HG03460 (cell line): ENCODE data around the gene TCAP.
"Not testable (repeated sequence)": the region's sequence is repeated elsewhere in the genome, so short reads cannot be mapped to it uniquely, and the experiment has no call there.

Source experiments
- ATAC-seq: cut with Tn5 transposase; IDR thresholded peaks from one replicate; pipeline ENCODE4 v1.9.1; 2021; ENCODE audit not compliant: unreplicated experiment

Gene TCAP

DNA sequence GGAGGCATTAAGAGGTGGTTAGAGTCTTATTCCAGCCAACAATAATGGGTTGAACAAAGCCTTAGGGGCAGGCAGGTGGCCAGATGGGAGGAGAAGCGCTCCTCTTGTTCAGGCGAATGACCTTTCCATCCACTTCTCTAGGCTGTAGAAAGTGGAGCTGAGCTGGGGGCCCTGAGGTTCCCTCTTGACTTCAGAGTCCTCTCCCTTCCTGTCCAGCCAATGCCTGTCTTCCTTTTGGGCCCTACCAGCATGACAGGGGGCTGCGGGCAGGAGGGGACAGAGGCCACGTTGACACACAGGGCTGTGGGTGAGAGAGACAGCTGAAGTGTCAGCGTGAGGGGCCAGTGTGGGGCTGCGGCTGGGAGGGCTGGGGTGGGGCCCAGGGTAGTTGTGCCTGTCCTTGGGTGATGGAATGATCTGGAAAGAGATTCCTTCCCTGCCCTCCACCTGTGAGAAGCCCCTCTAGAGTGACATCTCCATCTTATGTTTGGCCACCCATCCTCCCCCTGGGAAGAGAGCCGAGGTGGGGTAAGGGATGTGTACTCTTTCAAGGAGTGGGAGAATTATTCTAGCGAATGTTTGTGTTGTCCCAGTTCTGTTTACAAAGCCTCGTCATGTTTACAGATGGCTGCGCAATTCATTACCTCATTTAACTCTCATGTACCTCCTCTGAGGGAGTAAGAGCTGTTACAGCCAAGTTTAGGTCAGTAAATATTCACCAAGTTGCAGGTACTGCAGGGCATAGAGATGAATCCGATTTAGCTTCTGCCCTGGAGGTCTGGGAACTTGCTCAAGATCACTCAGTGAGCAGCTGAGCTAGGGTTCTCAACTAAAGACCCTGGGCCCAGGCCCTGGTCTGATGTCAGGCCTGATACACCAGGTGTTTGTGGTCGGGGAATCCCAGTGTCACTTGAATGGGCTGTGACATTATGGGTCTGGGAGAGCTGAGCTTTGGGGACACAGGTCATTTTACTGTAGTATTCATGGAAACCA lies 38.0 kb downstream of the TCAP start:
- no peak for ATAC-seq

DNA sequence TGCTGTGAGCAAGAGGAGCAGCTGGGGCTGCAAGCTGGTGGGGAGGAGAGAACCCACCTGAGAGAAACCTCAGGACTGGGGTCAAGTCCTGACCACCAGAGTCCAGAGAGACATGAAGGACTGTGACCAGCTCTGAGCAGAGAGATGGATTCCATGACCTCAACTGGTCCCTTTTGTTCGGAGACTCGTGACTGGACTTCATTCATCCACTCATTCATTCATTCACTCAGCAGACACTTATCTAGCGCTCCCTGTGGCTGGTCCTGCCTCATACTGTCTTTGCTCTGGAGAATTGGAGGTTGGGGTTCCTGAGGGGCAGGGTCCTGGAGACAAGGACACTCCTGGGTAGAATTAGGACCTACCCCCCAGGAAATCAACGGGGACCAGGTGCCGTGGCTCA lies 38.8 kb downstream of the TCAP start:
- ATAC-seq = no peak

DNA sequence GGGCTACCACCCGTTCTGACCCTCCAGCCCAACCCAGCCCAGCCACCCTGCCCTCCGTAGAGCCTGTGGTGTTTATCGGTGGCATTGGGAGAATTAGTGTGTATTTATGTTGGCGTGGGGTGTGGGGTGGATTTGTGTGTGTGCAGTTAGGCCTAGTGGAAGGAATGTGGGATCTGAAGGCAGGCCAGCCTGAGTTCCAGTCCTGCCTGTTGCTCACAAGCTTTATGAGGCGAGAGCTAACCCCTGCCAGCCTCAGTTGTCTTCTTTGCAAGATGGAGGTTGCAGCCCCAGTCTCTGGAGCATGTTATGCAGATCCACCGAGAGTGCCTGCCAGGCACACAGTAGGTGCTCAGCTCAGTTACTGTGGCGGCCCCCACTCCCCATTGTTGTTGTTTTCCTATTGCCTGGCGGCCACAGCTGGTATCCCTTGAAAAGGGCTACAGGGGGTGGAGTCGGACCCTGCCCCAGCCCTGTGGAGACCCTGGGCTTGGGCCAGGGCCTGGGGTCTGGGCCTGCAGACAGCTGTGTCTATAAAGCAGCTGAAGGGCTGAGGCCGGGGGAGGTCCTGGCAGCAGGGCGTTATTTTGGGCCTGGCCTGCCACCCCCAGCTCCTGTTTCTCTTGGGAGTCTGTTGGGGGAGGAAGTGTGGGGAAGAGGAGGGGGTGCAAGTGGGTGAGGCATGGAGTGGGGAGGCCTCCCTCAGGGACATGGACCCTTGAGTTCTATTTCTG lies 39.8 kb downstream of the TCAP start:
- no peak for ATAC-seq

DNA sequence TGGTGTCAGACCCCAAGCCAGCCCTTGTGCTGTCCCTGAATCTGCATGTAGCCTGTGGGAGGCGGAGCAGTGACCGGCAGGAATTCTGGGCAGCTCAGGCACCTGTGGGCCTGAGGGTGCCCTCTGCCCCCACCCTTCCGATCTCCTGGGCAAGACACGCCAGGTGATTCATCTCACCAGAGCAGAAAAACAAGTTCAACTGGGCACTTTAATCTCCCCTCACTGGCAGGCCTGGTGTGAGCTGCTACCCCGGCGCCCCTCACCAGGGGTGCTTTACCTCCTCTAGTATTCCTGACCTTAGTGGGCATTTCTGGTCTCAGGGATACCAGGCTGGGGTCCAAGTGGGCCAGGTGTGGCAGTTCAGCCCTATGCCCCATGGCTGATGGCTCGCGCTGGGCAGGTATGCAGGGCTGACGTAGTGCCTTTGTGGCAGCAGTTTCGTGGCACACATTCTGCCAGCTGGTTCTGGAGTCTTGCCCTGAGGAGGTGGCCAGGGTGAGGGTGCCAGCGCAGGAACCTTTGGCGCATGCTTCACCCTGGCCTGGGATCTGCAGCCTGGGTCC lies 40.7 kb downstream of the TCAP start:
- ATAC-seq = no peak

DNA sequence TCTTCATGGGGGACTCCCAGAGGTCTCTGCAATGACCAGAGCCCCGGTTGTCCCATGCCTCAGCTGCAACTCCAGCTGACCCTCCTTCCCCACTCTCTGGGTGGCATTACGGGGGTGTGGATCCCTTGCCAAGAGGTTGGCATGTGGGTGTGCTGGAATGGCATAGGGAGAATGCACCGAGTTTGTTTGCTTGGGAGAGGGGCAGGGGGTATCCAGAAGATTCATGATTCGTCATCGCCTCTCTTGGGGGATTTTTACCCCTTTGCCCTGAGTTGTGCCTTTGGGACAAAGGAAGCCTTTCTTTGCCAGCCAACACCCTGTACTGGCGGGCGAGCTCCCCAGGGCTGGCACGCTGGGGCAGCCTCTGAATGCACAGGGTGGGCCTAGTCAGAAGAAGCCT lies 41.2 kb downstream of the TCAP start:
- ATAC-seq = no peak

DNA sequence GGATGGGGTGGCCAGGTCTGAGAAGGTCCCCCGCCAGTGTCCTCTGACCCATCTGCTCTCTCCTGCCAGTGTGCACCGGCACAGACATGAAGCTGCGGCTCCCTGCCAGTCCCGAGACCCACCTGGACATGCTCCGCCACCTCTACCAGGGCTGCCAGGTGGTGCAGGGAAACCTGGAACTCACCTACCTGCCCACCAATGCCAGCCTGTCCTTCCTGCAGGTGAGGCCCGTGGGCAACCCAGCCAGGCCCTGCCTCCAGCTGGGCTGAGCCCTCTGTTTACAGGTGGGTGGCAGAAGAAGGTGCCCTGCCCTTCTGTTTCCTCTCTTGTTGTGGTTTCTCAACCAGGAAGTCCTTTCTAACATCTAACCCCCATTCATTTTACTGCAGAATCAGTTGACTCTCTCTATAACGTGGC lies 41.8 kb downstream of the TCAP start:
- ATAC-seq = no peak

DNA sequence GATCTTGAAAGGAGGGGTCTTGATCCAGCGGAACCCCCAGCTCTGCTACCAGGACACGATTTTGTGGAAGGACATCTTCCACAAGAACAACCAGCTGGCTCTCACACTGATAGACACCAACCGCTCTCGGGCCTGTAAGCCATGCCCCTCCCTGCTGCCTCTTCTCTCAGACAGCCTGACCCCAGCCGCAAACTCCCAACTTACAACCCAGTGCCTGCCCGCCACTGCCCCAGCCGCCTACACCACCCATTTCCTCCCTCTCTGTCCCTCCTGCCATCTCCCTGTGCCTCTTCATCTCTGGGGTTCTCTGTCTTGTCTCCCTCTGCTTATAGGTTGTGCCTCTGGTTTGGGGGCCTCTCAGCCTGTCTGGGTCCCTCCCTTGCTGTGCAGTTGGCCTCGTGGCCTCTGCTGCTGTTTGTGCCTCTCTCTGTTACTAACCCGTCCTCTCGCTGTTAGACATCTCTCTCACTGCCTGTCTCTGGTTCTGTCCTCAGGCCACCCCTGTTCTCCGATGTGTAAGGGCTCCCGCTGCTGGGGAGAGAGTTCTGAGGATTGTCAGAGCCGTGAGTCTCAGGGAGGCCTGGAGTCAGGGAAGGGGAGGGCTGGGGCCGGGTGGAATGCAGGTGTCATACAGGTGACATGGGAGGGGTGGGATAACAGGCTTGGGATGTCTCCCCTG lies 44.3 kb downstream of the TCAP start:
- ATAC-seq = no peak

DNA sequence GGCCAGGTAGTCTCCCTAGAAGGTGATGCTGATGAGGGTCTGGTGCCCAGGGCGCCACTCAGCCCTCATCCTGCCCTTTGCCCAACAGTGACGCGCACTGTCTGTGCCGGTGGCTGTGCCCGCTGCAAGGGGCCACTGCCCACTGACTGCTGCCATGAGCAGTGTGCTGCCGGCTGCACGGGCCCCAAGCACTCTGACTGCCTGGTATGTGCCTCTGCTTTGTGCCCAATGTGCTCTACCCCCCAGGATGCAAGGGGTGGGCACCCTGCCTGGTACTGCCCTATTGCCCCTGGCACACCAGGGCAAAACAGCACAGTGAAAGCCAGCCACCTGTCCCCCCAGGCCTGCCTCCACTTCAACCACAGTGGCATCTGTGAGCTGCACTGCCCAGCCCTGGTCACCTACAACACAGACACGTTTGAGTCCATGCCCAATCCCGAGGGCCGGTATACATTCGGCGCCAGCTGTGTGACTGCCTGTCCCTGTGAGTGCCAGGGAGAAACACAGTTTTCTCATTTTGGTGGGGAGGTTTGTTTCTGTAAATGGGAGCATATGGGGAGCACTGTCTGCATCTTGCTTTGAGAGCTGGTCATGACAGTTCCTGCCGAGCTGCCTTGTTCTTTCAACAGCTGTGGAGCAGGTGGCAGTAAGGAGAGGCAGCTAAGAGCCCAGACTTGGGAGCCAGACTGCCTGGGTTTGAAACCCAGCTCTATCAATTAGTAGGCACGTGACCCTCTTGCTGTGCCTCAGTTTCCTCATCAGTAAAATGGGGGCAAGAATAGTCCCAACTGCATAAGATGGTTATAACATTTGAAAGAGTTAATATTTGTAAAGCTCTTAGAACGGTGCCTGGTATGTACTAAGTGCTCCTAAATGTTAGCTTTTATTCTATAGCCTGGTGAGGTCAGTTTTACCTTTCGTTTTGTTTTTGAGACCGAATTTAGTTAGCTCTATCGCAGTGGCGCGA lies 45.1 kb downstream of the TCAP start:
- no peak for ATAC-seq

DNA sequence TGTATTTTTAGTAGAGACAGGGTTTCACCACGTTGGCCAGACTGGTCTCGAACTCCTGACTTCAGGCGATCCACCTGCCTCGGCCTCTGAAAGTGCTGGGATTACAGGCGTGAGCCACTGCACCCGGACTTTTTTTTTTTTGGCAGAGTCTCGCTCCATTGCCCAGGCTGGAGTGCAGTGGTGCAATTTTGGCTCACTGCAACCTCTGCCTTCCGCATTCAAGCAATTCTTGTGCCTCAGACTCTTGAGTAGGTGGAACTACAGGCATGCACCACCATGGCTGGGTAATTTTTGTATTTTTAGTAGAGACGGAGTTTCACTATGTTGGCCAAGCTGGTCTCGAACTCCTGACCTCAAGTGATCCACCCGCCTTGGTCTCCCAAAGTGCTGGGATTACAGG lies 45.9 kb downstream of the TCAP start:
- ATAC-seq = not testable (repeated sequence)

DNA sequence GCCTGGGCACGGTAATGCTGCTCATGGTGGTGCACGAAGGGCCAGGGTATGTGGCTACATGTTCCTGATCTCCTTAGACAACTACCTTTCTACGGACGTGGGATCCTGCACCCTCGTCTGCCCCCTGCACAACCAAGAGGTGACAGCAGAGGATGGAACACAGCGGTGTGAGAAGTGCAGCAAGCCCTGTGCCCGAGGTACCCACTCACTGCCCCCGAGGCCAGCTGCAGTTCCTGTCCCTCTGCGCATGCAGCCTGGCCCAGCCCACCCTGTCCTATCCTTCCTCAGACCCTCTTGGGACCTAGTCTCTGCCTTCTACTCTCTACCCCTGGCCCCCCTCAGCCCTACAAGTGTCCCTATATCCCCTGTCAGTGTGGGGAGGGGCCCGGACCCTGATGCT lies 46.7 kb downstream of the TCAP start:
- ATAC-seq = no peak

DNA sequence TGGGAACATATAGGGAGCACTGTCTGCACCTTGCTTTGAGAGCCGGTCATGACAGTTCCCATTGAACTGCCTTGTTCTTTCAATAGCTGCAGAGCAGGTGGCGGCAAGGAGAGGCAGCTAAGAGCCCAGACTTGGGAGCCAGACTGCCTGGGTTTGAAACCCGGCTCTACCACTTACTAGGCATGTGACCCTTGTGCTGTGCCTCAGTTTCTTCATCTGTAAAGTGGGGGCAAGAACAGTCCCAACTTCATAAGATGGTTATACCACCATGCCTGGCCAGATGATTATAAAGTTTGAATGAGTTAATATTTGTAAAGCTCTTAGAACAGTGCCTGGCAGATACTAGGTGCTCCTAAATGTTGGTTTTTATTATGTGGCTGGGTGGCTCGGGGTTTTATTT lies 49.1 kb downstream of the TCAP start:
- no peak for ATAC-seq

DNA sequence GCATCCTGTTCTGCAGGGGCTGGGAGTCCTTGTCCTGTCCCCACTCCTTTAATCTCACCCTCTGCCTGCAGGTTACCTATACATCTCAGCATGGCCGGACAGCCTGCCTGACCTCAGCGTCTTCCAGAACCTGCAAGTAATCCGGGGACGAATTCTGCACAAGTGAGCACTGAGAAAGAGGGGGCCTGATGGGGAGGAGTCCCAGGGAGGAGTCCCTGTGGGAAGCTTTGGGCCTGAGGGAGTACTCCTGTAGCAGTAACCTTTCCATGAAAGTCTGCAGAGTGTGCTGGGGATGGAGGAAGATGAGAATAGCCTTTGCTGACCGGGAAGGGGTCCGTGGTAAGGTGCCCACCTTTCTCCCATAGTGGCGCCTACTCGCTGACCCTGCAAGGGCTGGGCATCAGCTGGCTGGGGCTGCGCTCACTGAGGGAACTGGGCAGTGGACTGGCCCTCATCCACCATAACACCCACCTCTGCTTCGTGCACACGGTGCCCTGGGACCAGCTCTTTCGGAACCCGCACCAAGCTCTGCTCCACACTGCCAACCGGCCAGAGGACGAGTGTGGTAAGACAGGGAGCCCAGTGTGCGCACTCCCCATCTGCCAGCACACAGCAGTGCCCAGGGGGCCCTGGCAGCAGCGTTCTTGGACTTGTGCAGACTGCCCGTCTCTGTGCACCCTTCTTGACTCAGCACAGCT lies 50.4 kb downstream of the TCAP start:
- no peak for ATAC-seq
